ENCODE data around the gene GPC3.

GPC3 gene

GRCh38 chrX:134026565-134027311 is 41.3 kb upstream of the GPC3 start (continued):
- TF ChIP-seq, protein P1, sequence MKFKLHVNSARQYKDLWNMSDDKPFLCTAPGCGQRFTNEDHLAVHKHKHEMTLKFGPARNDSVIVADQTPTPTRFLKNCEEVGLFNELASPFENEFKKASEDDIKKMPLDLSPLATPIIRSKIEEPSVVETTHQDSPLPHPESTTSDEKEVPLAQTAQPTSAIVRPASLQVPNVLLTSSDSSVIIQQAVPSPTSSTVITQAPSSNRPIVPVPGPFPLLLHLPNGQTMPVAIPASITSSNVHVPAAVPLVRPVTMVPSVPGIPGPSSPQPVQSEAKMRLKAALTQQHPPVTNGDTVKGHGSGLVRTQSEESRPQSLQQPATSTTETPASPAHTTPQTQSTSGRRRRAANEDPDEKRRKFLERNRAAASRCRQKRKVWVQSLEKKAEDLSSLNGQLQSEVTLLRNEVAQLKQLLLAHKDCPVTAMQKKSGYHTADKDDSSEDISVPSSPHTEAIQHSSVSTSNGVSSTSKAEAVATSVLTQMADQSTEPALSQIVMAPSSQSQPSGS (tag by site-specific recombination; IDR thresholded peaks at IDR 0.05; ENCODE audit: low read depth), result no peak
- TF ChIP-seq ZBTB17 (tag by site-specific recombination; IDR thresholded peaks at IDR 0.05), result 0 out of 2 replicates have a peak, but pooled peaks have one; percentile 39
- TF ChIP-seq, protein P2, sequence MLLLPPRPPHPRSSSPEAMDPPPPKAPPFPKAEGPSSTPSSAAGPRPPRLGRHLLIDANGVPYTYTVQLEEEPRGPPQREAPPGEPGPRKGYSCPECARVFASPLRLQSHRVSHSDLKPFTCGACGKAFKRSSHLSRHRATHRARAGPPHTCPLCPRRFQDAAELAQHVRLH (tag by site-specific recombination; IDR thresholded peaks at IDR 0.05), result no peak

DNA sequence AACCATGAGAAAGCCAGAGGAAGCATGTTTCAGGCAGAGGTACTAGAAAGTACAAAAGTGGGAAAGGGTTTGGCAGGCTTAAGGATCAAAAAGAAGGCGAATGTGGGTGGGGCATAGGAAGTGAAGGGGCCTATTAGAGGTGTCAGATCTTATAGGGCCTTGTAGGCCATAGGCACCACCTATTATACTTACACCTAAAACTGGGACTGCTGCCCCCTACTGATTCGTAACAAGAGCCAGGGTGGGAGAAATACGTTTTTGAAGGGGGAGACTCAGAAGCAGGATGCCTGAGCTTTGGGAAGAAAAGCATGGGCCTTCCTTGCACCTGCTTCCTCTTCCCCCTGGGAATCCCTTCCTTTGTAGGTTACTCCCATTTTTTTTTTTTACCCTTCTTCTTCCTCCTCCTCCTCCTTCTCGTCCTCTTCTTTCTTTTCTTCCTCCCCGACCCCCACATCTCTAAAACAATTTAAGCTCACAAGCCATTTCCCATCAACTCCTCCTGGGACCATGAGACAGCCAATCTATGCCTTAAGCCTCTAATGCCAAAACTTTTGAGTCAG is 40.7 kb upstream of the GPC3 start:
- no peak overlapping the region for H3K4me3 ChIP-seq (ENCODE audit: low read depth, low read length)
- H3K4me1 ChIP-seq (ENCODE audit: control insufficient read depth, insufficient read depth, low read length), result no peaks in the 10 kb centered on the region
- no peaks in the 10 kb centered on the region for H3K36me3 ChIP-seq (ENCODE audit: control insufficient read depth in 2 of 2, insufficient read depth in 1 of 2, low read length in 2 of 2)
- CTCF ChIA-PET, result interaction anchor here (0.5 to 4.1 kb wide), 32 partner anchors 8 to 355 kb away, joined by 3 to 48 read pairs (median 4); no protein-coding TSS in a partner anchor
- TF ChIP-seq ZNF513 (tag by site-specific recombination; IDR thresholded peaks at IDR 0.05) (peak; percentile 59; the same call in 1 of the 2 replicates), ZNF280D (tag by site-specific recombination; IDR thresholded peaks at IDR 0.05) (no peak), ZNF221 (tag by site-specific recombination; IDR thresholded peaks at IDR 0.05; ENCODE audit: borderline replicate concordance) (no peak), ZNF350 (tag by site-specific recombination; IDR thresholded peaks at IDR 0.05) (no peak), ZEB2 (tag by site-specific recombination; IDR thresholded peaks at IDR 0.05) (no peak), ZNF785 (tag by site-specific recombination; IDR thresholded peaks at IDR 0.05) (no peak), ZNF654 (tag by site-specific recombination; IDR thresholded peaks at IDR 0.05; ENCODE audit: low read depth) (0 out of 2 replicates have a peak, but pooled peaks have one; percentile 2), KLF9 (tag by site-specific recombination; IDR thresholded peaks at IDR 0.05; ENCODE audit: low read depth) (no peak), ZBTB11 (tag by site-specific recombination; conservative IDR thresholded peaks at IDR 0.05; ENCODE audit: low read depth) (0 out of 2 replicates have a peak, but pooled peaks have one; percentile 6), PRDM10 (tag by site-specific recombination; IDR thresholded peaks at IDR 0.05) (peak; percentile 83), ZIC2 (tag by site-specific recombination; IDR thresholded peaks at IDR 0.05) (no peak), ZNF623 (tag by site-specific recombination; IDR thresholded peaks at IDR 0.05) (no peak), ZNF423 (tag by site-specific recombination; IDR thresholded peaks at IDR 0.05) (no peak), ZNF354C (tag by site-specific recombination; IDR thresholded peaks at IDR 0.05; ENCODE audit: borderline replicate concordance, low read depth) (no peak)
- H3K27ac ChIP-seq (ENCODE audit: extremely low read depth, low read depth, low read length), result no peak overlapping the region
- POLR2A ChIA-PET, result no interaction called here
- H3K9me3 ChIP-seq (ENCODE audit: control insufficient read depth, insufficient read depth, low read depth, low read length), result no peaks in the 10 kb centered on the region

Measured in HEK293 (cell line).